Parathyroid adenoma (tissue), 2 donors: ENCODE measurements around the gene KRT33B.

Experiments used
- H2AFZ ChIP-seq: fragments of 300-600 bp; sonication (generic); one replicate; pipeline ENCODE4 v1.7.0; 2017; ENCODE audit warnings: antibody characterized with exemption, mild to moderate bottlenecking
- H3K27ac ChIP-seq: fragments of 300-600 bp; sonication (generic); one replicate; pipeline ENCODE4 v1.7.0; 2017
- H3K27me3 ChIP-seq: fragments of 300-600 bp; sonication (generic); one replicate; pipeline ENCODE4 v1.7.0; 2017; ENCODE audit warnings: low read length; ENCODE audit not compliant: control insufficient read depth, insufficient read depth
- H3K36me3 ChIP-seq: fragments of 300-600 bp; sonication (generic); one replicate; pipeline ENCODE4 v1.7.0; 2017; ENCODE audit warnings: low read length; ENCODE audit not compliant: control insufficient read depth, insufficient read depth
- H3K4me1 ChIP-seq: fragments of 300-600 bp; sonication (generic); one replicate; pipeline ENCODE4 v1.7.0; 2017; ENCODE audit warnings: control low read depth
- H3K4me2 ChIP-seq: fragments of 300-600 bp; sonication (generic); one replicate; pipeline ENCODE4 v1.7.0; 2017; ENCODE audit warnings: low read length
- H3K4me3 ChIP-seq: fragments of 300-600 bp; sonication (generic); one replicate; pipeline ENCODE4 v1.7.0; 2017; ENCODE audit warnings: low read depth, low read length
- H3K79me2 ChIP-seq: fragments of 300-600 bp; sonication (generic); one replicate; pipeline ENCODE4 v1.7.0; 2017; ENCODE audit warnings: control low read depth
- H3K9ac ChIP-seq: fragments of 300-600 bp; sonication (generic); one replicate; pipeline ENCODE4 v1.7.0; 2017; ENCODE audit warnings: mild to moderate bottlenecking
- H3K9me3 ChIP-seq: fragments of 300-600 bp; sonication (generic); one replicate; pipeline ENCODE4 v1.7.0; 2017; ENCODE audit warnings: low read length; ENCODE audit not compliant: control insufficient read depth
- CTCF ChIP-seq: fragments of 300-600 bp; sonication (generic); IDR thresholded peaks from one replicate; pipeline ENCODE4 v1.7.0; 2017; ENCODE audit warnings: antibody characterized with exemption, mild to moderate bottlenecking
- donor health status: primary hyperparathyroidism.

The KRT33B gene

DNA sequence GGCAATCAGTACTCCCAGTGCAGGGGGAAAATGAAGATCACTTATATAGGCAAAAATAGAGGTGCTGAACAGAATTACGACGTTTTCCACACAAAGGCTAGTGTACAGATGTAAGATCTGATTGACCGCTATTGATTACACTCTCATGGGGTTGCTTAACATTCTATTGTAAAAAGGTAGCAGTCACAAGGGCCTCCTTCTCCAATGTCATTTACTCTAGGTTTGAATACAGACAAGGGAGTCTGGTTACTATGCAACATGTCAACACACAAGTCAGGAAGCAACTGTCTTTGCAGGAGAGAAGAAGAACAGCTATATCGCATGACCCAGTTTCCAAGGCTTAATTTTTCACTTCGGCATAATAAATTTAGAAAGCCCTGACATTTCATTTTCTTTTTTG, 46.9 kb upstream of the KRT33B start:
- Histone ChIP-seq H3K36me3 (no peaks in the 10 kb centered on the region), H3K9me3 (no peaks in the 10 kb centered on the region), H3K4me3 (no peak overlapping the region), H2AFZ (no peak overlapping the region), H3K79me2 (no peaks in the 10 kb centered on the region), H3K9ac (no peak overlapping the region), H3K4me2 (no peak overlapping the region), H3K4me1 (no peaks in the 10 kb centered on the region), H3K27ac (no peak overlapping the region), H3K27me3 (no peaks in the 10 kb centered on the region)
- TF ChIP-seq CTCF, result no peak

- H3K9ac ChIP-seq, result no peak overlapping the region
- no peak overlapping the region for H2AFZ ChIP-seq
- H3K27ac ChIP-seq, result no peak overlapping the region
- no peak overlapping the region for H3K4me3 ChIP-seq
- H3K4me1 ChIP-seq, result no peaks in the 10 kb centered on the region
- no peak for TF ChIP-seq CTCF
- H3K27me3 ChIP-seq, result no peaks in the 10 kb centered on the region
- no peaks in the 10 kb centered on the region for H3K36me3 ChIP-seq
- no peaks in the 10 kb centered on the region for H3K79me2 ChIP-seq
- H3K4me2 ChIP-seq, result no peak overlapping the region
- H3K9me3 ChIP-seq, result no peaks in the 10 kb centered on the region
Measured at GRCh38 chr17:41415833-41416335, 46.3 kb upstream of the KRT33B start.

GRCh38 chr17:41415411-41415810, 45.8 kb upstream of the KRT33B start:
- Histone ChIP-seq H3K4me3 (no peak overlapping the region), H3K4me2 (no peak overlapping the region), H3K36me3 (no peaks in the 10 kb centered on the region), H3K79me2 (no peaks in the 10 kb centered on the region), H2AFZ (no peak overlapping the region), H3K27me3 (no peaks in the 10 kb centered on the region), H3K27ac (no peak overlapping the region), H3K4me1 (no peaks in the 10 kb centered on the region), H3K9me3 (no peaks in the 10 kb centered on the region), H3K9ac (no peak overlapping the region)
- no peak for TF ChIP-seq CTCF

DNA sequence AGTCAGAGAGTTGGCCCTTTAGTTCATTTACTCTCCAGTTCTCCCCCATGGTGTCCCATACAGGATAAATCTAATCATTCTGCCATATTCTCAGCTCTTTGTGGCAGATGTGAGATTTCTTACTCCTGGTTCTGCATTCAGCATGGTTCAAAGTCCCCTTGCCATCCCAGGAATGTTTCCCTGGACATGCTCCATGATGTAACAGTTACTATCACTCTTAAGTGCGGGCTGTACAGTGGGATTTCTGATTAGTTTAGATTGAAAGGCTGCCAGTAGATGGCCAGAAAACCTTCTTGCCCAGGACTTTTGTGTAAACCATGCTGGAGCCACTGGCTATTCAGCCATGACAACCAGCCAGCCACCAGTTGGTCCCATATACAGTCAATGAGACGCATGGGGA, 44.4 kb upstream of the KRT33B start:
- H3K36me3 ChIP-seq, result no peaks in the 10 kb centered on the region
- TF ChIP-seq CTCF, result no peak
- H3K4me1 ChIP-seq, result no peaks in the 10 kb centered on the region
- no peak overlapping the region for H3K4me2 ChIP-seq
- H3K4me3 ChIP-seq, result no peak overlapping the region
- no peak overlapping the region for H2AFZ ChIP-seq
- H3K9me3 ChIP-seq, result no peaks in the 10 kb centered on the region
- H3K79me2 ChIP-seq, result no peaks in the 10 kb centered on the region
- H3K27me3 ChIP-seq, result no peaks in the 10 kb centered on the region
- no peak overlapping the region for H3K27ac ChIP-seq
- H3K9ac ChIP-seq, result no peak overlapping the region

DNA sequence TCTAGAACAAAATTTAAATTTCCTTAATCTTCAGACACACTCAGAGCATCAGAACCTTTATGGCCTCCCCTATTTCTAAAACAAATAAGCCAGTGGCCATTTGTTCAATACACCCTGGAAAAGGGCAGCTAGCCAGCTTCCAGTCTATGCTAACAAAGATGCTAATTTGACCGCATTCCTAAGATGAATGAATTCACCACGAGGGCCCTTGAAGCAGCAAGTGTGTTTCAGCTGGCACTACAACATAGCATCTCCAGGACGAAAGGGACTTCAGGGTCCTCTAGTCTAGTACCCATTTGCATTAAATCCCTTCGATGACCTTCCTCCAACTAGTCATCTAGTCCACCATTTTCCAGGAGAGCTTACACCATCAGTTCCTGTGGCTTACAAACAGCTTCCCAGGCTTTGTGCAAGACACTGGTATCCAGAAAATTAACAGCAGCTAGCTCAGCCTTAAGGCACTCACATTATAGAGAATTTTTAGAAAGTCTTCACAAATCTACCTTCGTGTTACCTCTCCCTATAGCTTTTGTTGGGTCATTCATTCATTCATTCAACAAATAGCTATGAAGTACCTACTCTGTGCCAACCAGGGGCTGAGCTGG, 43.8 kb upstream of the KRT33B start:
- no peak for TF ChIP-seq CTCF
- Histone ChIP-seq H3K36me3 (no peaks in the 10 kb centered on the region), H2AFZ (no peak overlapping the region), H3K9me3 (no peaks in the 10 kb centered on the region), H3K79me2 (no peaks in the 10 kb centered on the region), H3K27ac (no peak overlapping the region), H3K9ac (no peak overlapping the region), H3K4me1 (no peaks in the 10 kb centered on the region), H3K4me2 (no peak overlapping the region), H3K27me3 (no peaks in the 10 kb centered on the region), H3K4me3 (no peak overlapping the region)
